Spleen (tissue), 7 donors: ENCODE data around the gene LSG1.

Experiments
- POLR2A ChIP-seq, 3 donors: fragments of 450-650 bp; IDR thresholded peaks; one replicate each; pipeline ENCODE4 v1.5.1; 2017; ENCODE audit warnings: antibody characterized with exemption in 3 of 3, mild to moderate bottlenecking in 1 of 3
- TF ChIP-seq, protein P1 (sequence below), 11 experiments: fragments of 200-600 bp in 7 of 11; fragments of 450-650 bp in 4 of 11; sonication (generic) in 4 of 11; IDR thresholded peaks in 8 of 11; conservative IDR thresholded peaks in 3 of 11; 1 replicate in 7 of 11; 2 replicates in 4 of 11; pipeline versions ENCODE4 v1.4.0 to v1.8.0; 2016 to 2021; ENCODE audit warnings: antibody characterized with exemption in 11 of 11, inconsistent platforms in 4 of 11, mild to moderate bottlenecking in 1 of 11
- donor health status: DM: no; HTN: no; CAD: no; lungs with moderate emphysema.
- donor health status: DM: no; HTN: no; CAD: no.
- donor health status: DM: no; HTN: no; CAD: no.

GRCh38 chr3:194661946-194662345 lies 10.0 kb downstream of the LSG1 start:
- TF ChIP-seq, protein P1, sequence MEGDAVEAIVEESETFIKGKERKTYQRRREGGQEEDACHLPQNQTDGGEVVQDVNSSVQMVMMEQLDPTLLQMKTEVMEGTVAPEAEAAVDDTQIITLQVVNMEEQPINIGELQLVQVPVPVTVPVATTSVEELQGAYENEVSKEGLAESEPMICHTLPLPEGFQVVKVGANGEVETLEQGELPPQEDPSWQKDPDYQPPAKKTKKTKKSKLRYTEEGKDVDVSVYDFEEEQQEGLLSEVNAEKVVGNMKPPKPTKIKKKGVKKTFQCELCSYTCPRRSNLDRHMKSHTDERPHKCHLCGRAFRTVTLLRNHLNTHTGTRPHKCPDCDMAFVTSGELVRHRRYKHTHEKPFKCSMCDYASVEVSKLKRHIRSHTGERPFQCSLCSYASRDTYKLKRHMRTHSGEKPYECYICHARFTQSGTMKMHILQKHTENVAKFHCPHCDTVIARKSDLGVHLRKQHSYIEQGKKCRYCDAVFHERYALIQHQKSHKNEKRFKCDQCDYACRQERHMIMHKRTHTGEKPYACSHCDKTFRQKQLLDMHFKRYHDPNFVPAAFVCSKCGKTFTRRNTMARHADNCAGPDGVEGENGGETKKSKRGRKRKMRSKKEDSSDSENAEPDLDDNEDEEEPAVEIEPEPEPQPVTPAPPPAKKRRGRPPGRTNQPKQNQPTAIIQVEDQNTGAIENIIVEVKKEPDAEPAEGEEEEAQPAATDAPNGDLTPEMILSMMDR (IDR thresholded peaks at IDR 0.05 in 8 of 11, conservative IDR thresholded peaks at IDR 0.05 in 3 of 11), result no peak
- TF ChIP-seq POLR2A (IDR thresholded peaks at IDR 0.05), result no peak
